ENCODE measurements around the gene MSH5.

The MSH5 gene

GRCh38 chr6:31729979-31730630 lies 9.7 kb upstream of the MSH5 start:
- peak; percentile 79 for DNase-seq (ENCODE audit: low spot score)

- no peak for DNase-seq (ENCODE audit: low spot score)
Measured at GRCh38 chr6:31730631-31731086, 9.1 kb upstream of the MSH5 start.

- no peak for DNase-seq (ENCODE audit: low spot score)
Measured at GRCh38 chr6:31732029-31732428, 7.8 kb upstream of the MSH5 start.

- no peak for DNase-seq (ENCODE audit: low spot score)
Measured at GRCh38 chr6:31733734-31734133, 6.1 kb upstream of the MSH5 start.

DNA sequence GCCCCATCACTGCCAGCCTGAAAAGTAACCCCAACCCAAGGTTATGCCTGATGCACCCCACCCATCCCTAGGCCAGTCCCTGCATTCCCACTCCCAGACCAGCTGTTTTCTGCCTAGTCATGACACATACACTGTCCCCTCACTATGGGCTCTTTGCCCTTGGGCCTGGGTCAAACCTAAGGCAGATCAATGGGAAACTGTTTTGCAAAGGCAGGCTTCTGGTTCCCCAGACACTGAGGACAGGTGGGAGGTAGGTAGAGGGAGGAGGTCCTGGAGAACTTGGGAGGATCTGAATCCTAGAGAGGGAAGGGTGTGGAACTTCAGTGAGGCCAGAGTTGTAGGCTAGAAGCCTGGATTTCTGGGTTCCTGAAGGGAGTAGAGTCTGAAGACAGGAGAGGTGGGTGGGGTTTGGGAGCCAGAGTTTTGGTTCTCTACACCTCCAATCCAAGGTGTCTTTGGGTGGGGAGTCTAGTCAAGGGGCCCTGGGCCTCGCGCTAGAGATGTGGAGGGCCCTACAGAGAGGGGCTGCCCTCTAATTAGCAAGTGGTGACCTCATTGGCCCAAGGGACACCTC lies 5.5 kb upstream of the MSH5 start:
- no peak for DNase-seq (ENCODE audit: low spot score)

GRCh38 chr6:31734821-31735406 lies 4.9 kb upstream of the MSH5 start:
- DNase-seq (ENCODE audit: low spot score) = no peak

GRCh38 chr6:31736021-31736767 lies 3.6 kb upstream of the MSH5 start, which contains the start of gene CLIC1:
TSS of gene CLIC1 (minus strand) at chr6:31736530. CDS start at chr6:31736300, 230 bp downstream.
- DNase-seq (ENCODE audit: low spot score) = peak; percentile 33

GRCh38 chr6:31736768-31737314 lies 3.0 kb upstream of the MSH5 start:
- DNase-seq (ENCODE audit: low spot score) = no peak

DNA sequence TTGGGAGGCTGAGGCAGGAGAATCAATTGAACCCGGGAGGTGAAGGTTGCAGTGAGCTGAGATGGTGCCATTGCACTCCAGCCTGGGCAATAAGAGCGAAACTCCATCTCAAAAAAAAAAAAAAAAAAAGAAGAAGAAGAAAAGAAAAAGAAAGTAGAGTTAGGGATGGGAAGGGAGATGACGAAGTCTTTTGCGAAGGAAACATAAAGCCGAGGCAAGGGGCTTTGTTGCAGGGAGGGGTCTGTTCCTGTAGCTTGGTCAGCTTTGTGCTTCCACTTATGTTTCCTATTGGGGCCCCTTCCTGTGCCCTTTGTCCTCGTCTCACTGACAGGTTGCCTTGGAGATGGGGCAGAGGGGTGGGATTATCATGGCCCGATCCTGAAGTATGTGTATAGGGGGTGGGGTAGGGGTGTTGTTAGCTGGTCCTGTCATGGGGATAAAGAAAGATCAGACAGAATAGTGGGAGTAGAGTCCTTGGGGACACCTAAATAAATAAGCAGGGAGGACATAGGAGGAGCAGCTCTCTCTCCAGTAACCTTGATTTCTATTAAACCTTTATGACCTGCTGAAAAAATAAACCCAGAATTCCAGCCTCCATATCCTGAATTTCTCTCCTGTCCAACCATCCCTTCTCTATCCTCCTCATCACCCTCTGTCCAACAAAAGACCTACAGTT lies 2.4 kb upstream of the MSH5 start:
- DNase-seq (ENCODE audit: low spot score) = peak; percentile 20

DNA sequence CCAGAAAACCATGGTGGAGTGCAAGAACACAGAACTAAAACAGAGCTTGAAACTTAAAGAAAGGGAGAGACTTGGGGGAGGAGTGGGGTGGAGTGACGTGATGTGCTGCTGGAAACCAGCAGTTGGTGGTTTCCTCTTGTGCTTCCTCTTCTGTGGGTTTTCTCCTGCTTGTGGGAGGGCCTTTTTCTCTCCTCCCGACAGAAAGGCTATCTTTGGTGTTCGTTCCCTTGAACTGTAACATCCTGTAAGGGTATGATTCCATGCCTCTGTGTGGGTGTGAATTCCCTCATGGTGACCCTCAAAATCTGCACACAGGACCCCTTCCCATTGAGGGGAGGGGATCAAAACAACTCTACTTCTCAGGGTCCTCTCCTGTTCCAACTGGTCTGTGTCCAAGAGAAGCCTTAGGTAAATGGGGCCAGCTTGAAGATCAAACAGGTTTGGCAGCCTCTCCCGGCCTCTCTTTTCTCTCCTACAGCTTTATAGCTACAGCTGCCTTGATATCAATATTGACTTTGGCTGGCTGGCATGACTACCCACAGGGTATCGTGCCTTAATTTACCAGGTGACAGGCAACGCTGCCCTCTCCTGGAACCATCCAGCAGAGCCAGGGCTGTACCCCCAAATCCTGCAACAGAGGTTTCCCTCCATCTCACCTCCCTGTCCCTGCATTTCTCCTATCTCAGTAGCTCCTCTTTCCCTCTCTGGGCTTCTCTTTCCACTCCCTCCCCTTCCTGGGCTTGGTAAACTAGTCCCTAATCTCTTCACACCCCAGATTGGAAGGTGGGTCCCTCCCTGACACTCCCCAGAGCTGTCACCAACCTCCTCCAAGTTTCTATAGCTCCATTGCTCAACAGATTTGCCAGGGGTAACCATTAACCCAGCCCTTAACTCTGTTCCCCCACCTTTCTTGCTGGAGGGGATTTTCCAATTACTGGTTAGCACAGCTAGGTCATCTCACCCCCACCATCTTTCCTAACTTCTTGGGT lies 1.5 kb upstream of the MSH5 start:
- DNase-seq (ENCODE audit: low spot score) = peak; percentile 60

DNA sequence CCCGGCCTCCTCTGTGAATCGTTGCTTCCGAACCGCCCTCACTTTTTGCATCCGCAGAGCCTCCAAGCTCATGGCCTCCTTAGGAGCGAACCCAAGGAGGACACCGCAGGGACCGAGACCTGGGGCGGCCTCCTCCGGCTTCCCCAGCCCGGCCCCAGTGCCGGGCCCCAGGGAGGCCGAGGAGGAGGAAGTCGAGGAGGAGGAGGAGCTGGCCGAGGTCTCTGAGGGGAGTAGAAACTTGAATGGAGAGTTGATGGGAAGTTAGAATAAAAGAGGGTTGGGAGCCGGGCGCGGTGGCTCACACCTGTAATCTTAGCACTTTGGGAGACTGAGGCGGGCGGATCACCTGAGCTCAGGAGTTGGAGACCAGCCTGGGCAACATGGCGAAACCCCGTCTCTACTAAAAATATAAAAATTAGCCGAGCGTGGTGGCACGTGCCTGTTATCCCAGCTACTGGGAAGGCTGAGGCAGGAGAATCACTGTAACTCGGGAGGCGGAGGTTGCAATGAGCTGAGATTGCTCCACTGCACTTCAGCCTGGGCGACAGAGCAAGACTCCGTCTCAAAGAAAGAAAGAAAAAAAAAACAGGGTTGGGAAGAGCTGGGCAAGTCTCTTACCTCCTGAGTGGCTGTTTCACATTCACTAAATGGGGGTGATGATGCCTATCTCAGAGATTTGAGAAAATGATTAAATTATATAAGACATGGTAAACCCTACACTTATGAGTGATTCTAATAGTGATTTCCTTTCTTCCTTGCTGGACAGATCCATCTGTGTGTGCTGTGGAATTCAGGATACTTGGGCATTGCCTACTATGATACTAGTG lies 805 bp downstream of the MSH5 start:
- DNase-seq (ENCODE audit: low spot score) = no peak

DNA sequence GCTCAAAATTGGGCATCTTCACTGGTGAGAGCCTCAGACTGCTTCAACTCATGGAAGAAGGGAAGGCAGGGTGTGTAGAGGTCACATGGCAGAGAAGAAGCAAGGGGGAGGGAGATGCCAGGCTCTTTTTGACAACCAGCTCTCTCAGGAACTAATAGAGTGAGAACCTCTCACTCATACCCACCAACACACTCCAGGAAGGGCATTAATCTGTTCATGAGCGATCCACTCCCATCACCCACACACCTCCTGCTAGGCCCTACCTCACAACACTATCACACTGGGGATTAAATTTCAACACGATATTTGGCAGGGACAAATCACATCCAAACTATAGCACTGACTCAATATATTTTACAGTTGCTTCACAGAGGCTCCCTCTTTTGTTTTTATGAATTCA lies 2.0 kb downstream of the MSH5 start:
- DNase-seq (ENCODE audit: low spot score) = no peak

DNA sequence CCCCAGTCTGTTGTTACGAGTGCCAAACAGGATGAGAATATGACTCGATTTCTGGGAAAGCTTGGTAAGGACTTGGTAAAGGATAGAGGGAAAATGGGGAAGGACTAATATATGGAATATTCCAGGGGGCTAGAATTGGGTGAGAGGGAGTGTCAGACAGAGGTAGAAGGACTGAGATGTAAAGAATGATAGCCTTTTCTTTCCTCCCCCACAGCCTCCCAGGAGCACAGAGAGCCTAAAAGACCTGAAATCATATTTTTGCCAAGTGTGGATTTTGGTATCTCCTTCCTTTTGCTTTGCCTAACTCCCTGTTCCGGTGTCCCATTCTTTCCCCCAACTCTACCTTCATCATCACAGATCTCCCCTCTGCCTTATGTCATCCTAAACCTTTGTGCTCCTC lies 3.1 kb downstream of the MSH5 start:
- DNase-seq (ENCODE audit: low spot score) = no peak

DNA sequence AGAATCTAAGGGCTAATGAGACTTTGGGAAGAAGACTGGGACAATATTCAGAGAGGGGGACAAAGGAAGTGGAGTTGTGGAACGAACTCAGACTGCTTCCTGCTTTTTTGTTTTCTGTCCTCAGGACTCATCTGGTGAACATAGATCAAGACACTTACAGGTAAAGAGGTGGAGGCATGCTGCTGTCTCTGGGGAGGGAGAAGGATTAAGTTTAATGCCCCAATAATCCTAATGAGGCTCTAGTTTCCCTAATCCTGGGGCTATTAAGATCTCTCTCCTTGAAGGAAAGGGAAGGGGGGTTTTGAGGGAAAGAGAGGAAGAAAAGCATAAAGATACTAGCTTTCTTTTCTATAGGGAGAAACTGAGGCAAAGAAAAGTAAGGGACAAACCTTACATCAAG lies 4.6 kb downstream of the MSH5 start:
- no peak for DNase-seq (ENCODE audit: low spot score)

DNA sequence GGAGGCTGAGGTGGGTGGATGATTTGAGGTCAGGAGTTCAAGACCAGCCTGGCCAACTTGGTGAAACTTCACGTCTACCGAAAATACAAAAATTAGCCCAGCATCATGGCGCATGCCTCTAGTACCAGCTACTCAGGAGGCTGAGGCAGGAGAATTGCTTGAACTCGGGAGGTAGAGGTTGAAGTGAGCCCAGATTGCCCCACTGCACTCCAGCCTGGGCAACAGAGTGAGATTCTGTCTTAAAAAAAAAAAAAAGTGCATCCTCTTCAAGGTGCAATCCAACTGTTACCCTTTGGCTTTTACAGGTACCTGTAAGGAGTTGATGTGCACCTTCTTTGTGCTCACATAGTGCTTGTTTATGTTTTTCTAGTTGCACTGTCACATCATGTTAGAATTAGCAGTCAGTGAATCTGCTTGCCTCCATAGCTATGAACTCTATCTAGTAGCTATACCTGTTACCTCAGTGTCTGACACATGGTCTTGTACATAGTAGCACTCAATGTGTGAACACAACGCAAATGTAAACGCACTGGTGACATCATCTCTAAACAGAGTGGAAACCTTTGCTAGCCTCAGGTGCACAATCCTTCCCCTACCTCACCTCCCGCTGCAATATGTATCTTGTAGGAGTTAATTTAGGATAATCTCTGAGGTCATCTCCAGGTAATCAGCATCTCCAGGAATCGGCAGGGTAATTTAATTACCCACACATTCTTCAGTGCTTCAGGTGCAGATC lies 9.7 kb downstream of the MSH5 start:
- DNase-seq (ENCODE audit: low spot score) = no peak

DNA sequence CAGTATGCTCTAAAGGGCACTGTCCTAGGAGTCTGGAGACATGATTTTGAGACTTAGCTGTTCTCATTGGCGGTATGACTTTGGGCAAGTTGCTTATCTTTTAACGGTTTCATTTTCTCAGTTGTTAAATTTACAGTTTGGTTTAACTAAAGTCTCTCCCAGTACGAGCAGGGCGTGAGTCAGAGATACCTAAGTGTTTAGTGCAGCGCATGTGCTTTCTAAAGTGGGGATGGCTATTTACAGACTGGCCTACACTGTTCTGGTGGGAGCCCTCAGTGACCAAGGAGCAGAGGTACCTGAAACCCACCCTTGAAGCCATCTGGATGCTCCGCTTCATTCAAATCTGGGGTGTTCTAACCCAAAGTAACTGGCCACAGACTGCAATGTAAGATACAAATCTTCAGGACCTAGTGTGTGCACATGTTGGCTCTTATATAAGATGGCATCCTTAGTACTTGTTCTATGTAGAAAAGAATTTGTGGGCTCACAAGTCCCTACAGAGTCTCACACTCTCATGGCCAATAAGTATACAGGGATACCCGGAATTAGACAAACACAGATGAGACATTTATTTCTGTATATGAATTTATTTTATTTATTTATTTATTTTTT lies 10.7 kb downstream of the MSH5 start:
- DNase-seq (ENCODE audit: low spot score) = no peak

DNA sequence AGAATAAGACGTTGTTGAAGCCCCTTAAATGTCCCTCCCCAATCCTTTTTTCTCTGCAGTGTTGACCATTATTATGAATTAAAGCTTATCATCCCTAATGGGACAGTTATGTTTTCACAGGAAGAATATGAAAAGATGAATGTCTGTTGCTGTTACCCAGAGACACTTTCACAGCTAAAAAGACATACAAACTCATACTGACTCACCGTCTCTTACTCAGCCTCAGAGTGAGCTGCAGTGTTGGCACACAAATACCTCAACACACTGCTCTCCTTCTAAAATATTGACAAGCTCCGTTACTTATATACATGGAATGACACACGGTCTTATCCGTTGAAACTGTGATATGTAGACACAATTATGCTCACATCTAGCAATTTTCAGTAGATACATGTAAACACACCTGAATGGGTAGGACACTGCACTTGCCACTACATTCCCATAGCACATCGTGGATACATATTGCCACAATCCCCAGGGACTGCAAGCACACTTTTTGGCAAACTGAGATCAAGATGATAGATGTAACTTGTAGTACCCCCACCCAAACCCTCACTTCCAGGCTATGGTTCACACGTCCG lies 13.0 kb downstream of the MSH5 start:
- DNase-seq (ENCODE audit: low spot score) = no peak

DNA sequence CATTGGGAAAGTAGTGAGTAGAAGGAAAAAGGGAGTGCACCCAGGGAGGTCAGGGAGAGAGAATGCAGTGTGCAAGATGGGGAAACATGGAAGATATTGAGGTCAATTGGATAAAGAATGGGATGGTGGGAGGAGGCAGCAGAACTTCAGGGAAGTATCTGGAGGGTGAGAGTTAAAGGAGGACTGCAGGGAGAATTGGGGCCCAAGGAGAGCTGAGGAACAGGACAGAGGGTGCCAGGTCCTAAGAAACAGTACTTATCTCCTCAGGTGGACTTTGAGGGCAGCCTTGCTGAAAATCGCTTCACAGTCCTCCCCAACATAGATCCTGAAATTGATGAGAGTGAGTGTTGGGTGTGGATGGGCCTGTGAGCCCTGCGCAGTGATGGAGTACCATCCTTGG lies 18.5 kb downstream of the MSH5 start:
- DNase-seq (ENCODE audit: low spot score) = no peak

All from globus pallidus (tissue), 1 donor.